ENCODE measurements around the gene ASRGL1.

ASRGL1 gene

GRCh38 chr11:62393735-62394134, 56.5 kb downstream of the ASRGL1 start:
- H3K4me3 ChIP-seq (replicated peaks; ENCODE audit: low read depth, low read length) = no peak overlapping the region
- H3K36me3 ChIP-seq (ENCODE audit: control insufficient read depth, insufficient read depth, low read length) = no peaks in the 10 kb centered on the region
- DNase-seq (ENCODE audit: extremely low read depth, insufficient read length) = no peak
- H3K27me3 ChIP-seq (replicated peaks; ENCODE audit: control insufficient read depth, insufficient read depth, low read length) = no peaks in the 10 kb centered on the region
- TF ChIP-seq, protein P1, sequence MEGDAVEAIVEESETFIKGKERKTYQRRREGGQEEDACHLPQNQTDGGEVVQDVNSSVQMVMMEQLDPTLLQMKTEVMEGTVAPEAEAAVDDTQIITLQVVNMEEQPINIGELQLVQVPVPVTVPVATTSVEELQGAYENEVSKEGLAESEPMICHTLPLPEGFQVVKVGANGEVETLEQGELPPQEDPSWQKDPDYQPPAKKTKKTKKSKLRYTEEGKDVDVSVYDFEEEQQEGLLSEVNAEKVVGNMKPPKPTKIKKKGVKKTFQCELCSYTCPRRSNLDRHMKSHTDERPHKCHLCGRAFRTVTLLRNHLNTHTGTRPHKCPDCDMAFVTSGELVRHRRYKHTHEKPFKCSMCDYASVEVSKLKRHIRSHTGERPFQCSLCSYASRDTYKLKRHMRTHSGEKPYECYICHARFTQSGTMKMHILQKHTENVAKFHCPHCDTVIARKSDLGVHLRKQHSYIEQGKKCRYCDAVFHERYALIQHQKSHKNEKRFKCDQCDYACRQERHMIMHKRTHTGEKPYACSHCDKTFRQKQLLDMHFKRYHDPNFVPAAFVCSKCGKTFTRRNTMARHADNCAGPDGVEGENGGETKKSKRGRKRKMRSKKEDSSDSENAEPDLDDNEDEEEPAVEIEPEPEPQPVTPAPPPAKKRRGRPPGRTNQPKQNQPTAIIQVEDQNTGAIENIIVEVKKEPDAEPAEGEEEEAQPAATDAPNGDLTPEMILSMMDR (IDR thresholded peaks at IDR 0.05; ENCODE audit: insufficient read depth, low read length, poor library complexity, severe bottlenecking) = no peak

- Histone ChIP-seq H3K27me3 (replicated peaks; ENCODE audit: control insufficient read depth, insufficient read depth, low read length) (no peaks in the 10 kb centered on the region; the same call in 1 of the 2 replicates), H3K4me3 (replicated peaks; ENCODE audit: low read depth, low read length) (no peak overlapping the region), H3K36me3 (ENCODE audit: control insufficient read depth, insufficient read depth, low read length) (no peaks in the 10 kb centered on the region)
- TF ChIP-seq, protein P1 (IDR thresholded peaks at IDR 0.05; ENCODE audit: insufficient read depth, low read length, poor library complexity, severe bottlenecking) = peak; percentile 62
- no peak for DNase-seq (ENCODE audit: extremely low read depth, insufficient read length)
Observed at GRCh38 chr11:62394825-62395538, 57.7 kb downstream of the ASRGL1 start.

DNA sequence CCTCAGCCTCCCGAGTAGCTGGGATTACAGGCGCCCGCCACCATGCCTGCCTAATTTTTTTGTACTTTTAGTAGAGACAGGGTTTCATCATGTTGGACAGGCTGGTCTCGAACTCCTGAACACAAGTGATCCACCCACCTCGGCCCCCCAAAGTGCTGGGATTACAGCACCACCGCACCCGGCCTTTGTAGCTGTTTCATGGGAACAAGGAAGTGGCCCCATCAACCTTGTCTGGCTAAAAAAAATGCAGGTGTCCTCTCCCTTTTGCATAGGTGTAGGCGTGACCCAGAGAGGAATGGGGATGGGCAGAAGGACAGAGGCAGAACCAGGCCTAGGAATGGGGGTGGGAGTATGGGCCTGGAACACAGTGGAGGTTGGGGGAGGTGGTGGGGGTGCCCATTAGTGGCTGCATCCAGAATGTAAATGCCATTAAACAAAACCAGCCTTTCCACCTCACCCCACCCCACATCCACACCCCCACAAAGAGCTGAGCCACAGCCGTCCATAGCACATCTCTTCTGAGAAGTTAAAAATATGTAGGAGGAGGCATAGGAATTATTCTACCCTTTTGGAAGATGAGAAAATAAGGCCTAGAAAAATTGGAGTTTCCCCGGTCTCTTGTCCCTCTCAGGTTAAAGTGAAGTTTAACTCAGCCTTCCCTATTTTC, 58.8 kb downstream of the ASRGL1 start:
- no peak overlapping the region for H3K4me3 ChIP-seq (replicated peaks; ENCODE audit: low read depth, low read length)
- no peak for DNase-seq (ENCODE audit: extremely low read depth, insufficient read length)
- no peaks in the 10 kb centered on the region; the same call in 1 of the 2 replicates for H3K27me3 ChIP-seq (replicated peaks; ENCODE audit: control insufficient read depth, insufficient read depth, low read length)
- no peaks in the 10 kb centered on the region for H3K36me3 ChIP-seq (ENCODE audit: control insufficient read depth, insufficient read depth, low read length)
- TF ChIP-seq, protein P1 (IDR thresholded peaks at IDR 0.05; ENCODE audit: insufficient read depth, low read length, poor library complexity, severe bottlenecking) = no peak

DNA sequence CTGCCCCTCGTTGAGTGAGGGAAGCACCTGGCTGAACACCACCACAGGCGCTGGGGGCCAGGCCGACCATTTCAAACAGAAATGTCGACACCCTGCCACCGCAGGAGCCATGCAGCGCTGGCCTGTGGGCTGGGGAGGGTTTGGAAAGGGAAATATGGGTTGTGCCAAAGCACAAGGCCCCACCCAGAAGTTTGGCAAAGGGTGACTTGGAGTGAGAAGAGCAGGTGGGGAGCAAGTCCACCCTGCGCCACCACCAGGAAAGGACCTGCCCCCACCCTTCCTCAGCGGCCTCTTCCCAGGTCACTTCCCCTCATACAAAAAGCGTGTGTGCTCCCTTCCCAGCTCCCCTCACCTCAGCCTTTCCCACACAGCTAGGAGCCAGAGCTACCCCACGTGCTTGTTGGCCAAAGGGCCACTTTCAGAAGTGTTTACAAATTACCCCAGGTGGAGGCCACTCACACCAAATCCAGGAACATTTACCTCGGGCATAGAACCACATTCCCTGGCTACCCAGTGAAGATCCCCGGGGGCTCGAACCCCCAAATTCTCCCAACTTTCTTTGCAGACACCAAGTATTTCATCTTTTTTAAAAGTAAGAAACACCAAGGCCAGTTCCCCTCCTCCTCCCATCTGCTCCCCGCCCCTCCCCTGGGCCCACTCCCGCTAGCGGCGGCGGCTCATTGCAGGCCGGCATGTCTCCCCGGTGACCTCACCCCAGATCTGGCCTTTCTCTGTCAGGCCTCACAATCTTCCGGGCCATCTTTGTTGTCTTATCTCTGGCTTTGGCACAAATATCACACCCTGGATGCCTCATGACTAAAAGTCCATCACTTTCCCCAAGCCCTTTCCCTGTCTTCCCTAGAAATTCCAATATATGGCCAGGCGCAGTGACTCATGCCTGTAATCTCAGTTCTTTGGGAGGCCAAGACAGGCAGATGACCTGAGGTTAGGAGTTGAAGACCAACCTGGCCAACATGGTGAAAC, 61.1 kb downstream of the ASRGL1 start:
- TF ChIP-seq, protein P1 (IDR thresholded peaks at IDR 0.05; ENCODE audit: insufficient read depth, low read length, poor library complexity, severe bottlenecking) = no peak
- DNase-seq (ENCODE audit: extremely low read depth, insufficient read length) = no peak
- Histone ChIP-seq H3K4me3 (replicated peaks; ENCODE audit: low read depth, low read length) (no peak overlapping the region), H3K36me3 (ENCODE audit: control insufficient read depth, insufficient read depth, low read length) (no peaks in the 10 kb centered on the region), H3K27me3 (replicated peaks; ENCODE audit: control insufficient read depth, insufficient read depth, low read length) (no peaks in the 10 kb centered on the region; the same call in 1 of the 2 replicates)

GRCh38 chr11:62399172-62399877, 62.1 kb downstream of the ASRGL1 start:
- Histone ChIP-seq H3K4me3 (replicated peaks; ENCODE audit: low read depth, low read length) (no peak overlapping the region), H3K27me3 (replicated peaks; ENCODE audit: control insufficient read depth, insufficient read depth, low read length) (no peaks in the 10 kb centered on the region; the same call in 1 of the 2 replicates), H3K36me3 (ENCODE audit: control insufficient read depth, insufficient read depth, low read length) (no peaks in the 10 kb centered on the region)
- DNase-seq (ENCODE audit: extremely low read depth, insufficient read length) = no peak
- TF ChIP-seq, protein P1 (IDR thresholded peaks at IDR 0.05; ENCODE audit: insufficient read depth, low read length, poor library complexity, severe bottlenecking) = no peak
